C4-2B (cell line): Measurements from ENCODE around the gene NECTIN1.

Experiments used
- H3K27ac ChIP-seq: fragments of 450-650 bp; 2 replicates; pipeline ENCODE4 v1.5.1; 2017
- ZFX ChIP-seq: fragments of 450-650 bp; IDR thresholded peaks from 2 replicates; pipeline ENCODE4 v1.6.1; 2017
- TF ChIP-seq, protein P1 (sequence below): fragments of 450-650 bp; conservative IDR thresholded peaks from 2 replicates; pipeline ENCODE4 v1.5.1; 2017; ENCODE audit warnings: mild to moderate bottlenecking

Gene NECTIN1

GRCh38 chr11:119615882-119616196 is 113.2 kb downstream of the NECTIN1 start:
- TF ChIP-seq ZFX, result no peak
- no peak overlapping the region for H3K27ac ChIP-seq

GRCh38 chr11:119615003-119615881 is 113.8 kb downstream of the NECTIN1 start:
- H3K27ac ChIP-seq, result no peak overlapping the region
- no peak for TF ChIP-seq ZFX
- TF ChIP-seq, protein P1, sequence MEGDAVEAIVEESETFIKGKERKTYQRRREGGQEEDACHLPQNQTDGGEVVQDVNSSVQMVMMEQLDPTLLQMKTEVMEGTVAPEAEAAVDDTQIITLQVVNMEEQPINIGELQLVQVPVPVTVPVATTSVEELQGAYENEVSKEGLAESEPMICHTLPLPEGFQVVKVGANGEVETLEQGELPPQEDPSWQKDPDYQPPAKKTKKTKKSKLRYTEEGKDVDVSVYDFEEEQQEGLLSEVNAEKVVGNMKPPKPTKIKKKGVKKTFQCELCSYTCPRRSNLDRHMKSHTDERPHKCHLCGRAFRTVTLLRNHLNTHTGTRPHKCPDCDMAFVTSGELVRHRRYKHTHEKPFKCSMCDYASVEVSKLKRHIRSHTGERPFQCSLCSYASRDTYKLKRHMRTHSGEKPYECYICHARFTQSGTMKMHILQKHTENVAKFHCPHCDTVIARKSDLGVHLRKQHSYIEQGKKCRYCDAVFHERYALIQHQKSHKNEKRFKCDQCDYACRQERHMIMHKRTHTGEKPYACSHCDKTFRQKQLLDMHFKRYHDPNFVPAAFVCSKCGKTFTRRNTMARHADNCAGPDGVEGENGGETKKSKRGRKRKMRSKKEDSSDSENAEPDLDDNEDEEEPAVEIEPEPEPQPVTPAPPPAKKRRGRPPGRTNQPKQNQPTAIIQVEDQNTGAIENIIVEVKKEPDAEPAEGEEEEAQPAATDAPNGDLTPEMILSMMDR, result no peak

DNA sequence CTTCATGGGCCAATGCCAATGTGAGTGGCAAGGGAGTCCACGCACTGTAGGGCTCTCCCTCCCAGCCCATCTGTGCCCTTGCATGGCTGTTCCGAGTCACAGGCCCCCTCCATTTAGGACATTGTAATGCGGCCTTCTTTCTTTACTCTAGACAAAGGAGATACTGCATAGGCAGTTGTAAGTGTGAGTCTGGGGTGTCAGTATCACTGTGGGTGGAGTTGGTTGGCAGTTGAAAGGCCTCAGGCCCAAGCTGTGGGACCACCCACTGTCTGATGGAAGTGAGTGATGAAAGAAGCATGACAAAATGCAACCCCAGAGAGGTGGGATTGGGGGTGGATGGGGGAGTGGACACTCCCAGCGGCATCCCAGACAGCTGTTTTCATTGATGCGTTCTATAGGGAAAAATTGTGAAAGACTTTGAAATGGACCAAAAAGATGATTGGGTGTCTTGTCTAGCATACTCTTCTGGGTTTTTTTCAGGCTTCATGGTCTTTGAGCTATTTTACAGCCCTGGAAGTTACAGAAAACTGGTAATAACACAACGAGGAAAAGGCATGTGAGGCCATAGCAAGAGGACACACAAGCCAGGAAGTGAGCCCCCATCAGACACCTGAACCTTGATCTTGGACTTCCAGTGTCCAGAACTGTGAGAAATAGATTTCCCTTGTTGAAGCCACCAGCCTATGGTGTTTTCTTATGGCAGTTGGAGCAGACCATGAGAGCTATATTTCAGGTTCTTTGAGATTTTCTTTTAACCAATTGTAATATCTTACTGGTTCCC is 114.6 kb downstream of the NECTIN1 start:
- TF ChIP-seq ZFX, result no peak
- TF ChIP-seq, protein P1, result no peak
- H3K27ac ChIP-seq, result no peak overlapping the region

DNA sequence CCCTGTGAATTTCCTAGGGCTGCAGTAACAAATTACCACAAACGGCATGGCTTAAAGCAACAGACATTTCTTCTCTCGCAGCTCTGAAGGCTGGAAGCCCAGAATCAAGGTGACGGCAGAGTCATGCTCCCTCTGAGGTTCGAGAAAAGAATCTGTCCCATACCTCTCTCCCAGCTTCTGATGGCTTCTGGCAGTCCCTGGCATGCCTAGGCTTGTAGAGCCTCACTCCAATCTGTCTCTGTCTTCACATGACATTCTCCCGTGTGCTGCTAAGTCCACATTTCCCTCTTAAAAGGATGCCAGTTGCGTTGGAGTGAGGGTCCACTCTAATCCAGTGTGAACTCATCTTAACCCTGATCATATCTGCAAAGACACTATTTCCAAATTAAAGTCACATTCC is 116.2 kb downstream of the NECTIN1 start:
- no peak for TF ChIP-seq ZFX
- TF ChIP-seq, protein P1, result no peak

DNA sequence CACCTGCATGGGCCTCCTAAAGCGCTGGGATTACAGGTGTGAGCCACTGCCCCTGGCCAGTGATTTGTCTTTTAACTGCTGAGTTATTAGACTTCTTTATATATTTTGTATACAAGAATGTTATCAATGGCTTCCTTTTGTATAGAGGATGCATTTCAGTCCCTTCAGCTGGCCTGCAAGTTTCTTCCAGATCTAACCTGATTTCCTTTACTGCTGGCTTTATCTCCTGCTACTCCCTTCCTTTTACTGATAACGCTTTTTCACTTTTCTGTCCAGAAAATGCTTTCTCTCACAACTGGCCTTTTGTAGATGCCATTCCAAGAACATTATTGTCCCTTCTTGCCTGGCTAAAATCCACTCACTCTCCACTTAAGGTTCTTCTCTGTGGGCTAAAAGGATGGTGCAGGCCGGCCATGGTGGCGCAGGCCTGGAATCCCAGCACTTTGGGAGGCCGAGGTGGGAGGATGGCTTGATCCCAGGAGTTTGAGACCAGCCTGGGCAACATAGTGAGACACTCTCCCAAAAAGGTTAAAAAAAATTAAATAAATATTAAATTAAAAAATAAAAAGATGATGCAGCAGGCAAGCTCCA is 118.1 kb downstream of the NECTIN1 start:
- no peak overlapping the region for H3K27ac ChIP-seq
- TF ChIP-seq, protein P1, result no peak
- TF ChIP-seq ZFX, result no peak

More for the DNA sequence above, 116.2 kb downstream of the NECTIN1 start:
- no peak overlapping the region for H3K27ac ChIP-seq

GRCh38 chr11:119608781-119609180 is 120.2 kb downstream of the NECTIN1 start:
- no peak for TF ChIP-seq ZFX
- TF ChIP-seq, protein P1, result no peak

GRCh38 chr11:119608201-119608600 is 120.8 kb downstream of the NECTIN1 start:
- no peak overlapping the region for H3K27ac ChIP-seq
- TF ChIP-seq, protein P1, result no peak
- TF ChIP-seq ZFX, result no peak

More at GRCh38 chr11:119608781-119609180, 120.2 kb downstream of the NECTIN1 start:
- H3K27ac ChIP-seq, result no peak overlapping the region
